ENCODE data around the gene SSBP2. TPM values are rescaled to one million over a fixed set of nuclear protein-coding genes. Genes with fewer than 3 reads are reported as not detected.
"Not testable (repeated sequence)": the region's sequence is repeated elsewhere in the genome, so short reads cannot be mapped to it uniquely, and the experiment has no call there.

Gene SSBP2
- total RNA-seq, 3 donors from 2014 or later: 3.5 to 5.0 (median 3.5) TPM

DNA sequence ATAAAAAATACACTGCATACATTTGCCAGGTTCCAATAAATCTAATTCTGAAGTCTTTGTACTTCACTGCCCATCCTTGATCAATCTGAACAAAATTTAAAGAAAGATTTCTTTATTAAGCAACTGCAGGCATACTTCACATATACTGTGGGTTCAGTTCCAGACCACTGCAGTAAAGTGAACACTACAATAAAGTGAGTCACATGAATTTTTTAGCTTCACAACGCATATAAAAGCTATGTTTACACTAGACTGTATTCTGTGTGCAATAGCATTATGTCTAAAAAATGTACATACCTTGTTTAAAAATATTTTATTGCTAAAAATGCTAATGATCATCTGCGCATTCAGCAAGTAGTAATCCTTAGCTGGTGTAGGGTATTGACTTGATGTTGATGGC is 52.1 kb downstream of the SSBP2 start:
- Mint-ChIP-seq H3K9me3 (peaks cover 15% of the 10 kb centered on the region), H3K4me3 (no peak overlapping the region), H3K27me3 (ENCODE audit: low read depth) (no peaks in the 10 kb centered on the region), H3K36me3 (ENCODE audit: insufficient read depth) (peaks cover 10% of the 10 kb centered on the region), H3K4me1 (ENCODE audit: low read depth) (peaks cover 7% of the 10 kb centered on the region)
- DNase-seq (no peak), ATAC-seq (no peak)

DNA sequence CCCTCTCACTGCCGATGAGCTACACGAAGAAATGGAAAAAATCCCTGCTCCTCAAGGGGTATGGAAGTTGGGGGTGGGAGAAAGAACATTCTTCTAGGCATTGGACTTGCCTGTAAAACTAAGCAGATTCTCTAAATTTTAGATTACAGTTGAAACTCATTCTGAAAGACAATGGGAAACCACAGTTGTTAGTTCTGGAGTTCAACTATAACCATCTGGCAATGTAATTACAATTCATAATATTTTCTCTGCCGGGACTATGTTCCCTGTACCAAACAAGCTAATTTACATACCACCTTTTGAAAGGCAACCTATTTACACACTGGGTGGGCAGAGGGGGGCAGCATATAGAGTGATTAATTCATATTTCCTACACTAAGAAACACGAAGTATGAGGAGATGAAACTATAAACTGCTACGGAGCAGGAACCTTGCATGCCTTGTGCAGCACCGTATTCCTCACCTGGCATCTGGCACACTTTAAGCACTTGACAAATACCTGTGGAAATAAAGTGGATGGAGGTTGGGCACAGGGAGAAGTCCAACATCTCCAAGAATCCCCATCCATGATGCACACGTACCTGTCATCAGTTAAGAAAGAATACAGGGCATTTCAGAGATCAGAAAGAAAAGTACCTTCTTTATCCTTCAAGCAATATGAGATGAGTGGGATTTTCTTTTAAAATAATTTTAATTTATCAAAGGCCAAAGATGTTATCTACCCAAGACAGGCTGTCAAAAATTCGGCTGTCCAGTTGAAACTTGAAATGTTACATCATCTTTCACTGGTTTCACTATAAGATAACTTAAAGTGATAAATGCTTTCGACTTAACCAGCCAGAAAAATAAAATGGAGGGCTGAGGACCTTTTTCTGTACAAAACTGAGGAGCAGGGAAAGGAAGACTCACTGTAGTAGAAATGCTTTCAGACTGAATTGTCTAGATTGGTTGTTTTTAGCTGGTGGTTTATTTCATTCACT is 54.2 kb downstream of the SSBP2 start:
- Mint-ChIP-seq H3K4me3 (no peak overlapping the region), H3K4me1 (ENCODE audit: low read depth) (peaks cover 15% of the 10 kb centered on the region), H3K27me3 (ENCODE audit: low read depth) (no peaks in the 10 kb centered on the region), H3K36me3 (ENCODE audit: insufficient read depth) (peaks cover 26% of the 10 kb centered on the region), H3K9me3 (peaks cover 33% of the 10 kb centered on the region)
- DNase-seq (no peak), ATAC-seq (no peak)

DNA sequence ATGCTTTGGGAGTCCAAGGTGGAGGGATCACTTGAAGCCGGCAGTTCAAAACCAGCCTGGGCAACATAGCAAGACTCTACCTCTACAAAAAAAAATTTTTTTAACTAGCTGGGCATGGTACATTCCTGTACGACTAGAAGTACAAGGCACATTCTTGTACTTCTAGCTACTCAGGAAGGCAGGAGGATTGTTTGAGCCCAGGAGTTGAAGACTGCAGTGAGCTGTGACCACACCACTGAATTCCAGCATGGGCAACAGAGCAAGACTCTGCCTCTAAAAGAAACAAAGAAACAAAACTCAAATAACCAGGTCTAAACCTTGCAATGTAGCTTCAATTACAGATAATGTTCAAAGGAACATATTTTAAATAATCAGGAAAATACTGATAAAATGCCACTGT is 56.2 kb downstream of the SSBP2 start:
- peaks cover 42% of the 10 kb centered on the region for H3K9me3 Mint-ChIP-seq
- H3K27me3 Mint-ChIP-seq (ENCODE audit: low read depth): no peaks in the 10 kb centered on the region
- ATAC-seq: no peak
- no peak overlapping the region for H3K4me3 Mint-ChIP-seq
- peaks cover 15% of the 10 kb centered on the region for H3K4me1 Mint-ChIP-seq (ENCODE audit: low read depth)
- DNase-seq: no peak
- peaks cover 34% of the 10 kb centered on the region for H3K36me3 Mint-ChIP-seq (ENCODE audit: insufficient read depth)

DNA sequence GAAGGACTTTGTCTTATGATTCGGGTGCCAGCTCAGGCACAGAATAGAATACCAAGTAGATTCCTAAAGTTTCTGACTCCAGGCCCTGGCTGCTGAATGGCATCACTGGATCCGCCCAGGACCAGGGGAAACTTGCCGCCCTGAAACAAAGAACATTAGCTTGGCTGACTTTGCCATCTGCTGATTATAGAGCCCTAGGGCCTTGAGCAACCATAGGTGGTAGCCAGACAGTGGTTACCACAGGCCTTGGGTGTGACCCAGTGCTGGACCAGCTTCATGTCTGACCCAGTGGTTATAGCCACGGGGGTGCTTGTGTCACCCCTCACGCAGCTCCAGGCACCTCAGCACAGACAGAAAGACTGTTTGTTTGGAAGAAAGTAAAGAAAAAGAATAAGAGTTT is 62.7 kb downstream of the SSBP2 start:
- ATAC-seq (no peak), DNase-seq (no peak)
- H3K36me3 Mint-ChIP-seq (ENCODE audit: insufficient read depth): peaks cover 59% of the 10 kb centered on the region
- no peaks in the 10 kb centered on the region for H3K27me3 Mint-ChIP-seq (ENCODE audit: low read depth)
- H3K9me3 Mint-ChIP-seq: peaks cover 56% of the 10 kb centered on the region
- peaks cover 18% of the 10 kb centered on the region for H3K4me1 Mint-ChIP-seq (ENCODE audit: low read depth)
- no peak overlapping the region for H3K4me3 Mint-ChIP-seq

DNA sequence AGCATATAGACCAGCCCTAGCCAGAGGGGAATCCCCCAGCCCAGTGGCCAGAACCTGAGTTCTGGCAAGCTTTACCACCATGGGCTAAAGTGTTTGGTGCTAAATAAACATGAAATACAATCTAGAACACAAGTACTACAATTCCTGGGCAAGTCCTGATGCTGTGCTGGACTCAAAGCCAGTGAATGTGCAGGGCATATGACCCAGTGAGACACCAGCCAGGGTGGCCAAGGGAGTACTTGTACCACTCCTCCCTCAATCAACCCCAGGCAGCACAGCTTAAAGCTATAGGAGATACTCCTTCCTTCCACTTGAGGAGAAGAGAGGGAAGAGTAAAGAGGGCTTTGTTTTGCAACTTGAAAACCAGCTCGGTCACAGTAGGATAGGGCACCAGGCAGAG is 63.6 kb downstream of the SSBP2 start:
- no peak overlapping the region for H3K4me3 Mint-ChIP-seq
- H3K9me3 Mint-ChIP-seq: peaks cover 55% of the 10 kb centered on the region
- H3K27me3 Mint-ChIP-seq (ENCODE audit: low read depth): no peaks in the 10 kb centered on the region
- peaks cover 60% of the 10 kb centered on the region for H3K36me3 Mint-ChIP-seq (ENCODE audit: insufficient read depth)
- H3K4me1 Mint-ChIP-seq (ENCODE audit: low read depth): peaks cover 16% of the 10 kb centered on the region
- ATAC-seq (no peak), DNase-seq (no peak)

DNA sequence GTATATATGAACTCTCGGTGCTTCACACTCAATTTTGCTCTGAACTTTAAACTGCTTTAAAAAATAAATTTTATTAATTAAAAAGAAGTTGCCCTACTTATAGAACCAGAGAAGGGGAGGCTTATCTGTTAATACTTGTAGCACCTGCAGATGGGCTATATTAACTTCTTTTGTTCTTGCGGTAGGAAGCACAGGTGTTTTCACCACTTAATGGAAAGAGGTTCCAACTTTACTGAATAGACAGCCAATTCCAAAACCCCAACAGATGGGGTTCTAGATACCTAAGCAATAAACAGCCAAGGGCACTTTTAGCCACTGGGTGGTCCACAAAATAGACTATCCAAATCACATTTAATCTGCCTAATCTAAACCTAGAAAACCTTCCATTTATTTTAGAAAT is 65.4 kb downstream of the SSBP2 start:
- Mint-ChIP-seq H3K4me3 (no peak overlapping the region), H3K27me3 (ENCODE audit: low read depth) (no peaks in the 10 kb centered on the region), H3K9me3 (peaks cover 42% of the 10 kb centered on the region), H3K4me1 (ENCODE audit: low read depth) (peaks cover 19% of the 10 kb centered on the region), H3K36me3 (ENCODE audit: insufficient read depth) (peaks cover 50% of the 10 kb centered on the region)
- ATAC-seq: no peak
- DNase-seq: no peak

DNA sequence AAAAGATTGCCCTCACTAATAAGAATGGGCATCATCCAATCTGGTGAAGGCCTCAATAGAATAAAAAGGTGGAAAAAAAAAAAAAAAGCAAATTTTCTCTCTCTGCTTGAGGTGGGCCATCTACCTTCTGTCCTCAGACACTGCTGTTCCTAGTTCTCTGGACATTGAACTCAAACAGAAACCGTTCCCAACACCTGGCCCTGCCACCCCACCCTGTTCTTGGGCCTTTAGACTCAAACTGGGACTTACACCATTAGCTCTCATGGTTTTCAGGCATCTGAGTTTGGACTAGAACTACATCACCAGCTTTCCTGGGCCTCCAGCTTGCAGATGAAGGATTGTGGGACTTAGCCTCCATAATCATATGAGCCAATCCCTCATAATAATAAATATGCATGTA is 71.0 kb downstream of the SSBP2 start:
- ATAC-seq: no peak
- Mint-ChIP-seq H3K4me1 (ENCODE audit: low read depth) (peaks cover 17% of the 10 kb centered on the region), H3K36me3 (ENCODE audit: insufficient read depth) (peaks cover 39% of the 10 kb centered on the region), H3K27me3 (ENCODE audit: low read depth) (no peaks in the 10 kb centered on the region), H3K9me3 (peaks cover 20% of the 10 kb centered on the region), H3K4me3 (no peak overlapping the region)
- DNase-seq: no peak

DNA sequence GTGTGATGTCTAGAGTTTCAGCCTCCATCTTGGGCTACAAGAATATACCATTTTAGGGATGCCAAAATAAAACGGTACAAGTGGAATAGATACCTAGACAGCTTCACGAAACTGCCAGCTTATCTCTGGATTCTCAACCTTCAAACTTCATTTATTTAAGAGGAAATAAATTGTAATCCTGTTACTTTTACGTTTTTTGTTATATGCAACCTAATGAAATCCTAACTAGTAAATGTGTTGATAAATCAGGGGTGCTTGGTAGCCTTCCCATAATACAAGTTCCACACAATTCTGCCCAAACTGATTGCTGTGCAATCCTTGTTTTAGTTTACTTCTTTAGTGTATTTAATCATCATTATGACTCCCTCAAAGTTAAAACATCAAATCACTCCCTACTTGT is 75.5 kb downstream of the SSBP2 start:
- no peak for ATAC-seq
- peaks cover 4% of the 10 kb centered on the region for H3K4me1 Mint-ChIP-seq (ENCODE audit: low read depth)
- no peaks in the 10 kb centered on the region for H3K27me3 Mint-ChIP-seq (ENCODE audit: low read depth)
- DNase-seq: no peak
- H3K4me3 Mint-ChIP-seq: no peak overlapping the region
- peaks cover 4% of the 10 kb centered on the region for H3K9me3 Mint-ChIP-seq
- H3K36me3 Mint-ChIP-seq (ENCODE audit: insufficient read depth): peaks cover 16% of the 10 kb centered on the region

DNA sequence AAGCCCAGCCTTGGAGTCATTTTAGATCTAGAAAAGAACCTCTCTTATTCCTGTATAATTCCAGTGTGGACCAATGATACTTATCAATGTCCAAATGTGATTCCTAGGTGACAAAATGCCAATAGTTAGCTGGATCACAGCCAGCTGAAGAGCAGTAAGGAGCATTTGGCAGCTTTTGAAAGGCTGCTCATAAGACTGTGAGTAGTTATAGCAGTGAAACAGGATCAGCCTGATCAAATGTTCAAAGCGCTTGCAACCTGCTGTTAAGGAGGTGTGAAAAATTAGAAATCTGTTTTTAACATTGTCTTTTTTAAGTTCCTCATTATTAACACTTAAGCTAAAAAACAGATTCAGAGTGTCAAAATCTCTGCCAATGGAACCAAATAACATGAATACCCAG is 85.1 kb downstream of the SSBP2 start:
- no peak for DNase-seq
- Mint-ChIP-seq H3K9me3 (peaks cover under 1% of the 10 kb centered on the region), H3K4me1 (ENCODE audit: low read depth) (peaks cover 7% of the 10 kb centered on the region), H3K36me3 (ENCODE audit: insufficient read depth) (peaks cover 4% of the 10 kb centered on the region), H3K4me3 (no peak overlapping the region), H3K27me3 (ENCODE audit: low read depth) (no peaks in the 10 kb centered on the region)
- ATAC-seq: no peak

DNA sequence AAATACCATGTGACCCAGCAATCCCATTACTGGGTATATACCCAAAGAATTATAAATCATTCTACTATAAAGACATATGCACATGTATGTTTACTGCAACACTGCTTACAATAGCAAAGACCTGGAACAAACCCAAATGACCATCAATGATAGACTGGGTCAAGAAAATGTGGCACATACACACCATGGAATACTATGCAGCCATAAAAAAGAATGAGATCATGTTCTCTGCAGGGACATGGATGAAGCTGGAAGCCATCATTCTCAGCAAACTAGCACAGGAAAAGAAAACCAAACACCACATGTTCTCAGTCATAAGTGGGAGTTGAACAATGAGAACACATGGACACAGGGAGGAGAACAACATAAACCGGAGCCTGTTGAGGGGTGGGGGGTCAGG is 90.3 kb downstream of the SSBP2 start:
- H3K27me3 Mint-ChIP-seq (ENCODE audit: low read depth); H3K9me3 Mint-ChIP-seq; H3K4me3 Mint-ChIP-seq; ATAC-seq; DNase-seq: not testable (repeated sequence)
- H3K4me1 Mint-ChIP-seq (ENCODE audit: low read depth): peaks cover 13% of the 10 kb centered on the region
- peaks cover 11% of the 10 kb centered on the region for H3K36me3 Mint-ChIP-seq (ENCODE audit: insufficient read depth)

DNA sequence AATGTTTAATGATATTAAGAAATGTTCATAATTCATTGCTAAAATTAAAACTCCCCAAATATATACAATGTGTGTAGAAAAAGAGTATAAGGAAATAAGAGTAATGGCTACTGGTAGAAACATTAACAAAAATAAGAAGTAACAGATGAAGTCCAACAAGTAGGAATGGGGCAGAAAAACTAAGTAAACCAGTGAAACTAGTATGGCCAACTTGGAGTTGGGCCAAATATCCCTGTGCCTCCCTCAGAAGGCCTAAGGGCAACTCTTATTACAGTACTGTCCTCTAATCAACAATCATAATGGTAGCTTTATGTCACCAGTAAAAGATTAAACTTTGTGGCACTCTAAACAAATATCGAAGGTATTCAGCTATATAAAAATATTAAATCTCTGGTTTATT is 93.5 kb downstream of the SSBP2 start:
- H3K4me3 Mint-ChIP-seq: no peak overlapping the region
- DNase-seq: no peak
- no peaks in the 10 kb centered on the region for H3K27me3 Mint-ChIP-seq (ENCODE audit: low read depth)
- H3K36me3 Mint-ChIP-seq (ENCODE audit: insufficient read depth): peaks cover 15% of the 10 kb centered on the region
- H3K9me3 Mint-ChIP-seq: peaks cover 8% of the 10 kb centered on the region
- peaks cover 11% of the 10 kb centered on the region for H3K4me1 Mint-ChIP-seq (ENCODE audit: low read depth)
- ATAC-seq: no peak

DNA sequence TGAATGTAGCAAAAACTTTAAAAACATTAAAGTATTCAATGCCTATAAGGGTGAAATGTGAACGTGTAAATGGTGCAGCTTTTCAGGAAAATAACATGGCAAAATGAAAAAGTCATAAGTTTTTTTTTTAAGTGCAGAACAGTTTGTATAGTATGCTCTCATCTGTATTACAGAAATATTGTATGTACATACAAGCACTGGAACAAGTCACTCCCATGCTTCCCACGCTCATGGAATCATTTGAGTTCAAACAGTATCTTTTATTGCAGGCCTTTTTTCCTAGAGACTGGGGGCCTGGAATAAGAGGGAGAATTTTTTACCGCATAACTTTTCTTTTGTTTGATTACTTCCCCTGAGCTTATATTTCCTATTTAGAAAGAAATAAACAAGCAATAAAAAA is 94.1 kb downstream of the SSBP2 start:
- no peak for DNase-seq
- Mint-ChIP-seq H3K36me3 (ENCODE audit: insufficient read depth) (peaks cover 14% of the 10 kb centered on the region), H3K9me3 (peaks cover 8% of the 10 kb centered on the region), H3K27me3 (ENCODE audit: low read depth) (no peaks in the 10 kb centered on the region), H3K4me3 (no peak overlapping the region), H3K4me1 (ENCODE audit: low read depth) (peaks cover 11% of the 10 kb centered on the region)
- ATAC-seq: no peak

DNA sequence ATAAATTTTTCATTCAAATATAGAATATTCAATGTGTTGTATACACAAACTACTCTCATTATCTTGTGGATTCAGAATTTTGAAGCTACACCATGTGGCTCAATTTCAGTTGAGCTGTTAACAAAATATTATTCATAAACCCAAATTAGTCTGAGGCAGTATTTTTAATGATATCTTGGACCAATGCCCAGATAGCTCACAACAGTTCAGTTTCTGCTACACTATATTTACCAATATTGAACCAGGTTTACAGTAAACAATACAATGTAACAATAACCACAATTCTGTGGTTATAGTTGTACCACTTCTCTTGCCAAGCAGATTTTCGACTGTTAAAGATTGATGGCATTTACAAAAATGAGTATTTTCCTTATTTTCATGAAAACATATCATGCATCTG is 99.9 kb downstream of the SSBP2 start:
- Mint-ChIP-seq H3K4me3 (no peak overlapping the region), H3K27me3 (ENCODE audit: low read depth) (no peaks in the 10 kb centered on the region), H3K4me1 (ENCODE audit: low read depth) (peaks cover 4% of the 10 kb centered on the region), H3K9me3 (no peaks in the 10 kb centered on the region), H3K36me3 (ENCODE audit: insufficient read depth) (peaks cover 4% of the 10 kb centered on the region)
- DNase-seq (no peak), ATAC-seq (no peak)

DNA sequence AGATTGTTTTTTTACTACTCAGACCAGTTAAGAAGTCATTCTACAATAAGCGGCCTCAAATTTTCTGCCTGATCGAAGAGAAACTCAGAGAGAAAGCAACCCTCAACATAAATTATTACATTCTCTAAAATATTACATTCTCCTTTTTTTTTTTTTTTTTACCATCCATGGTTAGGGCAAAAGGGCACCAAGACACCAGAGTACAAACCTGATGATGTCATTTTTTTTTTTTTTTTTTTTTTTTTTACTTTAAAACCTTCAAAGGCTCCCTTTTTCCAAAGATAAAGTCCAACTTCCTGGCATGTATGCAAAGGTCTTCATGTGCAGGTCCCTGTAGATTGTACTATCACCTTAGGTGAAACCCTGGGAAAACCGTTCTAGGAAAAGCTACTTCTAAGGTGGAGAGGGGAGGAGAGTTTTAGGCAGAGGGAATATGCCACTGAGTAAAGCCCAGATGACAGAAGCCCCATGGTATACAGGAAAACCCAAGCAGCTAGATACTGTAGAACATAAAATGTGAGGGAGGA is 104.4 kb downstream of the SSBP2 start:
- DNase-seq (no peak), ATAC-seq (no peak)
- Mint-ChIP-seq H3K9me3 (no peaks in the 10 kb centered on the region), H3K36me3 (ENCODE audit: insufficient read depth) (peaks cover 6% of the 10 kb centered on the region), H3K27me3 (ENCODE audit: low read depth) (no peaks in the 10 kb centered on the region), H3K4me3 (no peak overlapping the region), H3K4me1 (ENCODE audit: low read depth) (peaks cover 3% of the 10 kb centered on the region)

DNA sequence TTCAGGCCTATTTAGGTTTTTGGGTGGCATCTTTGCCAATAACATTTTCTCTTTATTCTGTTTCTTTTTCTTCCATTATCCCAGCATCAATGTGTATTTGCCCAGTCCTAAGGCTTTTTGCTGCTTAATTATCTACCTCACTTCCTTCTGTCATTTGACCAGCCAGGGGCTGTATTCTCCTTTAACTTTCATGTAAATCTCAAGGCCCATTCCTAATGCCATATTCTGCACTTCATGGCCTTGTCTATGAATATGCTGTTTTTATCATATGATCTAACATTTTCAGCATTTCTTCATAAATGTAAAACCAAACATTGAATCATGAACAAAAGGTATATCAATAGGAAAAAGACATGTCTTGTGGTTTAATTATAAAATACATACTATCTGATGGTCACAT is 108.7 kb downstream of the SSBP2 start:
- Mint-ChIP-seq H3K9me3 (no peaks in the 10 kb centered on the region), H3K4me1 (ENCODE audit: low read depth) (peaks cover 2% of the 10 kb centered on the region), H3K36me3 (ENCODE audit: insufficient read depth) (peaks cover 9% of the 10 kb centered on the region), H3K4me3 (no peak overlapping the region), H3K27me3 (ENCODE audit: low read depth) (no peaks in the 10 kb centered on the region)
- DNase-seq (no peak), ATAC-seq (no peak)

All from activated T-cell treated with anti-CD3 and anti-CD28 coated beads, Interleukin-2, amount 50 U/mL, for 4 hours (primary cell).